Astrocyte (in vitro differentiated cells and primary cell): Measurements from ENCODE around the gene IGHMBP2. TPM values are rescaled to one million over a fixed set of nuclear protein-coding genes. Genes with fewer than 3 reads are reported as not detected.
A peak's percentile ranks its signal among the peaks of the same experiment; 100 is the strongest.

Source experiments
- DNase-seq: peaks from one replicate; pipeline ENCODE4 v3.0.0-alpha.2; 2010; ENCODE audit warnings: low read depth
- FAIRE-seq: peaks from 2 replicates; lab custom pipeline; 2011; peaks lifted over from hg19 to GRCh38; lab: Jason Lieb, UNC
- H2AFZ ChIP-seq: 2 replicates; pipeline ENCODE4 v1.6.0; 2012; ENCODE audit warnings: low read depth, low read length, inconsistent platforms
- H3K27ac ChIP-seq: 2 replicates; pipeline ENCODE4 v1.5.1; 2011; ENCODE audit warnings: low read depth, low read length, inconsistent platforms
- H3K27me3 ChIP-seq: 2 replicates; pipeline ENCODE4 v1.6.0; 2011; ENCODE audit warnings: low read length, inconsistent platforms; ENCODE audit not compliant: insufficient read depth
- H3K36me3 ChIP-seq: 2 replicates; pipeline ENCODE4 v1.5.1; 2011; ENCODE audit warnings: low read length, inconsistent platforms; ENCODE audit not compliant: insufficient read depth
- H3K4me1 ChIP-seq: 2 replicates; pipeline ENCODE4 v1.5.1; 2011; ENCODE audit warnings: low read length, inconsistent platforms; ENCODE audit not compliant: insufficient read depth
- H3K4me2 ChIP-seq: 2 replicates; pipeline ENCODE4 v1.6.0; 2012; ENCODE audit warnings: low read length, inconsistent platforms
- H3K4me3 ChIP-seq: 2 replicates; pipeline ENCODE4 v1.5.1; 2011; ENCODE audit warnings: low read depth, mild to moderate bottlenecking, low read length, inconsistent platforms; ENCODE audit not compliant: insufficient read depth
- H3K79me2 ChIP-seq: 2 replicates; pipeline ENCODE4 v1.6.0; 2012; ENCODE audit warnings: mild to moderate bottlenecking, low read length, inconsistent platforms; ENCODE audit not compliant: insufficient read depth
- H3K9ac ChIP-seq: 2 replicates; pipeline ENCODE4 v1.6.0; 2012; ENCODE audit warnings: mild to moderate bottlenecking, low read length, inconsistent platforms
- H3K9me3 ChIP-seq: 2 replicates; pipeline ENCODE4 v1.5.1; 2012; ENCODE audit warnings: low read depth, mild to moderate bottlenecking, low read length, inconsistent platforms; ENCODE audit not compliant: insufficient read depth
- H4K20me1 ChIP-seq: 2 replicates; pipeline ENCODE4 v1.6.0; 2012; ENCODE audit warnings: low read length, inconsistent platforms; ENCODE audit not compliant: insufficient read depth
- H3K27ac Mint-ChIP-seq: one replicate; pipeline ENCODE4 v1.8.0; 2021; ENCODE audit warnings: mild to moderate bottlenecking, mixed read lengths; ENCODE audit not compliant: unreplicated experiment
- H3K27me3 Mint-ChIP-seq: one replicate; pipeline ENCODE4 v1.8.0; 2021; ENCODE audit warnings: low read depth, mixed read lengths; ENCODE audit not compliant: unreplicated experiment
- H3K36me3 Mint-ChIP-seq: one replicate; pipeline ENCODE4 v1.8.0; 2021; ENCODE audit warnings: low read depth, mixed read lengths; ENCODE audit not compliant: unreplicated experiment
- H3K4me1 Mint-ChIP-seq: one replicate; pipeline ENCODE4 v1.8.0; 2021; ENCODE audit warnings: low read depth, mixed read lengths; ENCODE audit not compliant: unreplicated experiment
- H3K4me3 Mint-ChIP-seq: one replicate; pipeline ENCODE4 v1.8.0; 2021; ENCODE audit warnings: mild to moderate bottlenecking, moderate library complexity, mixed read lengths; ENCODE audit not compliant: unreplicated experiment
- H3K9me3 Mint-ChIP-seq: one replicate; pipeline ENCODE4 v1.8.0; 2021; ENCODE audit warnings: mild to moderate bottlenecking, mixed read lengths; ENCODE audit not compliant: unreplicated experiment
- CTCF ChIP-seq: IDR thresholded peaks from 2 replicates; pipeline ENCODE4 v1.5.1; 2011; ENCODE audit warnings: low read depth, mild to moderate bottlenecking, inconsistent platforms, low read length, moderate library complexity; ENCODE audit not compliant: insufficient read depth
- EZH2 ChIP-seq: IDR thresholded peaks from 2 replicates; pipeline ENCODE4 v1.6.1; 2012; ENCODE audit warnings: mild to moderate bottlenecking, low read length, inconsistent platforms; ENCODE audit not compliant: insufficient read depth
- total RNA-seq: library from RNA; stranded (reverse); gene quantifications from 2 replicates; pipeline ENCODE4 v1.2.1, GENCODE V29; 2021

IGHMBP2 gene
- total RNA-seq, 1 donor from 2014 or later, result 14.0 TPM

GRCh38 chr11:68956547-68957254 lies 53.0 kb downstream of the IGHMBP2 start:
- H3K9me3 ChIP-seq, result no peaks in the 10 kb centered on the region
- no peak for FAIRE-seq

GRCh38 chr11:68958211-68958610 lies 54.5 kb downstream of the IGHMBP2 start:
- Histone ChIP-seq H3K27me3 (no peaks in the 10 kb centered on the region), H3K9ac (no peak overlapping the region), H3K4me3 (no peak overlapping the region), H3K4me2 (no peak overlapping the region), H4K20me1 (no peaks in the 10 kb centered on the region), H3K27ac (no peak overlapping the region), H3K79me2 (no peaks in the 10 kb centered on the region), H3K4me1 (peaks cover 6% of the 10 kb centered on the region), H3K9me3 (no peaks in the 10 kb centered on the region), H2AFZ (no peak overlapping the region), H3K36me3 (no peaks in the 10 kb centered on the region)
- no peaks in the 10 kb centered on the region for H3K4me1 Mint-ChIP-seq
- TF ChIP-seq CTCF, result no peak
- no peak for TF ChIP-seq EZH2
- no peak for FAIRE-seq
- H3K27ac Mint-ChIP-seq, result peak overlapping the region; percentile 34
- H3K9me3 Mint-ChIP-seq, result peaks cover 15% of the 10 kb centered on the region
- no peak for DNase-seq
- peaks cover 3% of the 10 kb centered on the region for H3K36me3 Mint-ChIP-seq
- peaks cover 20% of the 10 kb centered on the region for H3K27me3 Mint-ChIP-seq
- no peak overlapping the region for H3K4me3 Mint-ChIP-seq

More at GRCh38 chr11:68956547-68957254, 53.0 kb downstream of the IGHMBP2 start:
- H3K4me3 Mint-ChIP-seq, result no peak overlapping the region
- no peak overlapping the region for H2AFZ ChIP-seq
- no peak for TF ChIP-seq CTCF
- TF ChIP-seq EZH2, result no peak
- no peaks in the 10 kb centered on the region for H3K36me3 ChIP-seq
- H3K27me3 ChIP-seq, result no peaks in the 10 kb centered on the region
- H3K27ac ChIP-seq, result no peak overlapping the region
- H3K27me3 Mint-ChIP-seq, result peaks cover 18% of the 10 kb centered on the region
- no peak overlapping the region for H3K27ac Mint-ChIP-seq
- no peak overlapping the region for H3K9ac ChIP-seq
- peaks cover 6% of the 10 kb centered on the region for H3K4me1 ChIP-seq
- no peaks in the 10 kb centered on the region for H3K79me2 ChIP-seq
- DNase-seq, result no peak
- H4K20me1 ChIP-seq, result no peaks in the 10 kb centered on the region
- H3K4me3 ChIP-seq, result no peak overlapping the region
- no peak overlapping the region for H3K4me2 ChIP-seq
- no peaks in the 10 kb centered on the region for H3K4me1 Mint-ChIP-seq
- H3K36me3 Mint-ChIP-seq, result peaks cover under 1% of the 10 kb centered on the region
- peaks cover 4% of the 10 kb centered on the region for H3K9me3 Mint-ChIP-seq
